ENCODE results near the gene CAMSAP1.
A peak's percentile ranks its signal among the peaks of the same experiment; 100 is the strongest.
"Not testable (repeated sequence)": the region's sequence is repeated elsewhere in the genome, so short reads cannot be mapped to it uniquely, and the experiment has no call there.

The CAMSAP1 gene

GRCh38 chr9:135907431-135908092 is at the start of gene CAMSAP1:
Gene CAMSAP1, minus strand, starts transcription at chr9:135907546. Its CDS starts 387 bp downstream, at chr9:135907159.
- DNase-seq, result peak; percentile 90

GRCh38 chr9:135956802-135957174 is 49.4 kb upstream of the CAMSAP1 start:
- DNase-seq, result no peak

- DNase-seq, result peak; percentile 57
Observed at GRCh38 chr9:135955934-135956801, 48.8 kb upstream of the CAMSAP1 start.

- no peak for DNase-seq
Observed at GRCh38 chr9:135952664-135953206, 45.4 kb upstream of the CAMSAP1 start.

GRCh38 chr9:135951889-135952663 is 44.7 kb upstream of the CAMSAP1 start:
- peak; percentile 100 for DNase-seq

- not testable (repeated sequence) for DNase-seq
Observed at GRCh38 chr9:135951310-135951709, 44.0 kb upstream of the CAMSAP1 start.

GRCh38 chr9:135950841-135951240 is 43.5 kb upstream of the CAMSAP1 start:
- not testable (repeated sequence) for DNase-seq

GRCh38 chr9:135950135-135950682 is 42.9 kb upstream of the CAMSAP1 start:
- DNase-seq, result peak; percentile 99

- DNase-seq, result no peak
Observed at GRCh38 chr9:135949501-135950134, 42.3 kb upstream of the CAMSAP1 start.

- no peak for DNase-seq
Observed at GRCh38 chr9:135948968-135949367, 41.6 kb upstream of the CAMSAP1 start.

- no peak for DNase-seq
Observed at GRCh38 chr9:135948446-135948845, 41.1 kb upstream of the CAMSAP1 start.

GRCh38 chr9:135947582-135947981 is 40.2 kb upstream of the CAMSAP1 start:
- no peak for DNase-seq

GRCh38 chr9:135947105-135947504 is 39.8 kb upstream of the CAMSAP1 start:
- DNase-seq, result not testable (repeated sequence)

GRCh38 chr9:135946392-135946994 is 39.1 kb upstream of the CAMSAP1 start:
- no peak for DNase-seq

- no peak for DNase-seq
Observed at GRCh38 chr9:135945969-135946368, 38.6 kb upstream of the CAMSAP1 start.

- no peak for DNase-seq
Observed at GRCh38 chr9:135944444-135945252, 37.3 kb upstream of the CAMSAP1 start.

GRCh38 chr9:135943604-135944003 is 36.3 kb upstream of the CAMSAP1 start:
- not testable (repeated sequence) for DNase-seq

- DNase-seq, result no peak
Observed at GRCh38 chr9:135941288-135941995, 34.1 kb upstream of the CAMSAP1 start.

GRCh38 chr9:135939351-135940265 is 32.3 kb upstream of the CAMSAP1 start:
- DNase-seq, result peak; percentile 49
